ENCODE data around the gene PPP1R3E.

GRCh38 chr14:23345987-23346692, 43.5 kb upstream of the PPP1R3E start:
- TF ChIP-seq EZH2 (IDR thresholded peaks at IDR 0.05; ENCODE audit: borderline replicate concordance) (no peak), CTCF (IDR thresholded peaks at IDR 0.05; ENCODE audit: poor library complexity) (no peak)

Measured in hepatocyte (in vitro differentiated cells).